CD4-positive, alpha-beta T cell (primary cell): ENCODE measurements around the gene UIMC1. TPM values are rescaled to one million over a fixed set of nuclear protein-coding genes. Genes with fewer than 3 reads are reported as not detected.

Source experiments
- ATAC-seq: fragments of 200-7000 bp; cut with Tn5 transposase; one replicate; pipeline ENCODE4 v1.10.0; 2022; ENCODE audit warnings: mild to moderate bottlenecking; ENCODE audit not compliant: poor library complexity
- CTCF ChIA-PET: fragments of 350-600 bp; sonication (Branson Sonifier 250); formaldehyde crosslinking; loops from one replicate; lab custom pipeline; 2021; ENCODE audit warnings: antibody characterized with exemption, inconsistent platforms; lab: Charles Lee
- POLR2A ChIA-PET: fragments of 350-600 bp; sonication (Branson Sonifier 250); formaldehyde crosslinking; loops from one replicate; lab custom pipeline; 2021; ENCODE audit warnings: antibody characterized with exemption, inconsistent platforms; lab: Charles Lee
- DNase-seq, 14 experiments: peaks; one replicate each; pipeline ENCODE4 v3.0.0-alpha.2; 2013 to 2020; ENCODE audit warnings: mixed read lengths in 2 of 14
- H3K27ac ChIP-seq, 2 donors: one replicate each; pipeline versions ENCODE4 v1.5.1 to v1.7.0; 2013; ENCODE audit warnings: low read length in 2 of 2, low read depth in 1 of 2, mild to moderate bottlenecking in 1 of 2
- H3K27me3 ChIP-seq, 2 experiments: 1 replicate in 1 of 2; 2 replicates in 1 of 2; pipeline versions ENCODE4 v1.6.1 to v1.7.0; 2013; ENCODE audit warnings: low read length in 2 of 2, control low read depth in 1 of 2, mild to moderate bottlenecking in 1 of 2, moderate library complexity in 1 of 2; ENCODE audit not compliant: insufficient read depth in 2 of 2, control insufficient read depth in 1 of 2
- H3K36me3 ChIP-seq: one replicate; pipeline ENCODE4 v1.6.1; 2013; ENCODE audit warnings: low read length, control low read depth; ENCODE audit not compliant: insufficient read depth
- H3K4me1 ChIP-seq: one replicate; pipeline ENCODE4 v1.6.1; 2013; ENCODE audit warnings: low read length, control low read depth; ENCODE audit not compliant: insufficient read depth
- H3K4me3 ChIP-seq: one replicate; pipeline ENCODE4 v1.5.1; 2013; ENCODE audit warnings: mild to moderate bottlenecking, low read length, moderate library complexity
- H3K9me3 ChIP-seq, 2 experiments: 1 replicate in 1 of 2; 2 replicates in 1 of 2; pipeline versions ENCODE4 v1.6.1 to v1.7.0; 2013; ENCODE audit warnings: low read length in 2 of 2, mild to moderate bottlenecking in 2 of 2, control low read depth in 1 of 2, moderate library complexity in 1 of 2; ENCODE audit not compliant: control insufficient read depth in 1 of 2, insufficient read depth in 1 of 2
- H3K27ac Mint-ChIP-seq: one replicate; pipeline ENCODE4 v1.8.0; 2020; ENCODE audit warnings: mixed read lengths
- H3K27me3 Mint-ChIP-seq: one replicate; pipeline ENCODE4 v1.8.0; 2021; ENCODE audit warnings: mixed read lengths
- H3K36me3 Mint-ChIP-seq: one replicate; pipeline ENCODE4 v1.8.0; 2021; ENCODE audit warnings: low read depth, mixed read lengths
- H3K4me1 Mint-ChIP-seq: one replicate; pipeline ENCODE4 v1.8.0; 2021; ENCODE audit warnings: low read depth, mixed read lengths
- H3K4me3 Mint-ChIP-seq: one replicate; pipeline ENCODE4 v1.8.0; 2020; ENCODE audit warnings: mild to moderate bottlenecking, mixed read lengths
- H3K9me3 Mint-ChIP-seq: one replicate; pipeline ENCODE4 v1.8.0; 2020; ENCODE audit warnings: mixed read lengths
- CTCF ChIP-seq: fragments of 200-600 bp; IDR thresholded peaks from one replicate; pipeline ENCODE4 v1.8.0; 2022; ENCODE audit warnings: antibody characterized with exemption, mild to moderate bottlenecking
- intact Hi-C, 2 experiments: fragments of 100-400 bp; cut with DNase I in 1 of 2; cut with micrococcal nuclease in 1 of 2; formaldehyde crosslinking; loops; one replicate each; pipeline versions ENCODE4 v1.15.1 to v1.9.0; 2023 to 2025; cut with DNase I, micrococcal nuclease
- total RNA-seq, 174 experiments: library from RNA in 2 of 174; stranded (reverse) in 2 of 174; gene quantifications; one replicate each; pipeline ENCODE4 v1.2.3 and lab custom pipeline; 2021 to 2026

UIMC1 gene
- total RNA-seq, 2 experiments from 2014 or later: 42.3 to 50.8 TPM

DNA sequence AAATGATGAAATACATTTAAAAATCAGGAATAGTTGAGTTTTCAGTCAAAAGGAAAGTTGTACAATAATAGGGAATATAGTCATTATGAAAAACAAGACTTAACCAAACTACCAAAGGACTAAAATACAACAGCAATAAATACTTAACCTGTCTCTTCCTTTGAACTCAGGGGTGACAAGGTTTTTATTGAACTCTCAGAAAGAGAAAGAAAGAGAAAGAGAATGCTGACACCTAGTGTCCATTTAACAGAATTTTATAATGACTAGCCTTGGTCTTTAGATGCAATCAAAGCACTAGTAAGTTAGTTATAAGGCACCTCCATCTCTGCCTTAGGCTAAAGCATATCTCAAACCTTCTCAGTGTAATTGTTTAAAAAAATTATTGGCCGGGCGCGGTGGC is 47.5 kb downstream of the UIMC1 start:
- H3K36me3 Mint-ChIP-seq: peaks cover 51% of the 10 kb centered on the region
- Histone ChIP-seq H3K4me3 (no peak overlapping the region), H3K36me3 (peaks cover 36% of the 10 kb centered on the region), H3K27me3 (no peaks in the 10 kb centered on the region), H3K27ac (no peak overlapping the region), H3K4me1 (no peaks in the 10 kb centered on the region), H3K9me3 (no peaks in the 10 kb centered on the region)
- no peaks in the 10 kb centered on the region for H3K9me3 Mint-ChIP-seq
- no peaks in the 10 kb centered on the region for H3K27me3 Mint-ChIP-seq
- no peak for TF ChIP-seq CTCF
- ChIA-PET CTCF (interaction anchor here (1.1 to 1.4 kb wide), 2 partner anchors 15 to 298 kb away, joined by 3 read pairs; no protein-coding TSS in a partner anchor), POLR2A (no interaction called here)
- no peak overlapping the region for H3K4me3 Mint-ChIP-seq
- peak in 3 of 14 experiments; percentile 51 to 61 (median 61) for DNase-seq
- peak overlapping the region; percentile 21 for H3K27ac Mint-ChIP-seq
- H3K4me1 Mint-ChIP-seq: peaks cover 6% of the 10 kb centered on the region
- peak; percentile 49 for ATAC-seq
- intact Hi-C loops: loop anchor here (2.0 to 10.0 kb wide), 3 partner anchors 298 to 1227 kb away; no protein-coding TSS in a partner anchor

GRCh38 chr5:176956756-176957155 is 49.8 kb downstream of the UIMC1 start:
- no peaks in the 10 kb centered on the region for H3K9me3 Mint-ChIP-seq
- H3K27ac Mint-ChIP-seq: no peak overlapping the region
- Histone ChIP-seq H3K9me3 (no peaks in the 10 kb centered on the region), H3K36me3 (peaks cover 54% of the 10 kb centered on the region), H3K4me3 (no peak overlapping the region), H3K4me1 (no peaks in the 10 kb centered on the region), H3K27me3 (no peaks in the 10 kb centered on the region), H3K27ac (no peak overlapping the region)
- intact Hi-C loops: loop anchor here (5.0 to 10.0 kb wide), 2 partner anchors 382 to 1224 kb away; no protein-coding TSS in a partner anchor
- TF ChIP-seq CTCF: no peak
- H3K27me3 Mint-ChIP-seq: no peaks in the 10 kb centered on the region
- ChIA-PET CTCF (no interaction called here), POLR2A (no interaction called here)
- H3K4me1 Mint-ChIP-seq: peaks cover 6% of the 10 kb centered on the region
- no peak for ATAC-seq
- no peak for DNase-seq
- peaks cover 67% of the 10 kb centered on the region for H3K36me3 Mint-ChIP-seq
- no peak overlapping the region for H3K4me3 Mint-ChIP-seq

- TF ChIP-seq CTCF: no peak
- Mint-ChIP-seq H3K27me3 (no peaks in the 10 kb centered on the region), H3K4me3 (no peak overlapping the region), H3K27ac (no peak overlapping the region), H3K9me3 (no peaks in the 10 kb centered on the region), H3K36me3 (peaks cover 76% of the 10 kb centered on the region), H3K4me1 (peaks cover 6% of the 10 kb centered on the region)
- ChIA-PET POLR2A (no interaction called here), CTCF (interaction anchor here (0.5 kb wide), 1 partner anchor 40 kb away, joined by 3 read pairs; no protein-coding TSS in a partner anchor)
- Histone ChIP-seq H3K9me3 (no peaks in the 10 kb centered on the region), H3K36me3 (peaks cover 63% of the 10 kb centered on the region), H3K4me3 (no peak overlapping the region), H3K27ac (no peak overlapping the region), H3K27me3 (no peaks in the 10 kb centered on the region), H3K4me1 (no peaks in the 10 kb centered on the region)
- no peak for DNase-seq
- intact Hi-C loops: loop anchor here (5.0 to 10.0 kb wide), 2 partner anchors 381 to 1224 kb away; no protein-coding TSS in a partner anchor
- ATAC-seq: no peak
Measured at GRCh38 chr5:176955895-176956294, 50.7 kb downstream of the UIMC1 start.
